DND-41 (cell line): ENCODE data around the gene FGD6.

ENCODE experiments used
- EZH2 ChIP-seq: IDR thresholded peaks from 3 replicates; pipeline ENCODE4 v1.6.1; 2012; ENCODE audit warnings: borderline replicate concordance, low read depth, mild to moderate bottlenecking, moderate library complexity, low read length, inconsistent platforms; ENCODE audit not compliant: severe bottlenecking
- TF ChIP-seq, protein P1 (sequence below): IDR thresholded peaks from 2 replicates; pipeline ENCODE4 v1.5.1; 2012; ENCODE audit warnings: borderline replicate concordance, low read length, moderate library complexity, mild to moderate bottlenecking; ENCODE audit not compliant: poor library complexity, severe bottlenecking; ENCODE audit errors: extremely low read depth

DNA sequence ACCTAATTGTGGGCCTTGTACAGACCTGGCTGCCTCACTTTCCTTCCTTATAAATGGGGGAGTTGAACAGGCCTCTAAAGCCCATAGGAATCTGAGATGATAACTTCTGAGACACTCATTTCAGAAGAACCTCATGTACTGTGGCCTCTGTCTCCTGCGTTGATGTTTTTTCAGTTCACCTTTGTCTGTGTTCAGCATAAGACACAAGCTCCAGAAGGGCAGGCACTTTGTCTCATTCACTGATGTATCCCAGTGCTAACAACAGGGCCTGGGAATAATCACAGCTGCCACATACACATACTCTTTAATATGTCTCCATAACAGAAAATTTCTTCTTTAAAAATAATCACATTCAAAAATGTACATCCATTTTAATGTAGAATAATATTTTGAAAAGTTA lies 3.3 kb downstream of the FGD6 start:
- TF ChIP-seq, protein P1, sequence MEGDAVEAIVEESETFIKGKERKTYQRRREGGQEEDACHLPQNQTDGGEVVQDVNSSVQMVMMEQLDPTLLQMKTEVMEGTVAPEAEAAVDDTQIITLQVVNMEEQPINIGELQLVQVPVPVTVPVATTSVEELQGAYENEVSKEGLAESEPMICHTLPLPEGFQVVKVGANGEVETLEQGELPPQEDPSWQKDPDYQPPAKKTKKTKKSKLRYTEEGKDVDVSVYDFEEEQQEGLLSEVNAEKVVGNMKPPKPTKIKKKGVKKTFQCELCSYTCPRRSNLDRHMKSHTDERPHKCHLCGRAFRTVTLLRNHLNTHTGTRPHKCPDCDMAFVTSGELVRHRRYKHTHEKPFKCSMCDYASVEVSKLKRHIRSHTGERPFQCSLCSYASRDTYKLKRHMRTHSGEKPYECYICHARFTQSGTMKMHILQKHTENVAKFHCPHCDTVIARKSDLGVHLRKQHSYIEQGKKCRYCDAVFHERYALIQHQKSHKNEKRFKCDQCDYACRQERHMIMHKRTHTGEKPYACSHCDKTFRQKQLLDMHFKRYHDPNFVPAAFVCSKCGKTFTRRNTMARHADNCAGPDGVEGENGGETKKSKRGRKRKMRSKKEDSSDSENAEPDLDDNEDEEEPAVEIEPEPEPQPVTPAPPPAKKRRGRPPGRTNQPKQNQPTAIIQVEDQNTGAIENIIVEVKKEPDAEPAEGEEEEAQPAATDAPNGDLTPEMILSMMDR: no peak
- no peak for TF ChIP-seq EZH2
